Measurements from ENCODE around the gene ZNF777.

GRCh38 chr7:149444287-149444686 lies 16.6 kb downstream of the ZNF777 start:
- TF ChIP-seq CTCF (conservative IDR thresholded peaks at IDR 0.05 in 1 of 2, IDR thresholded peaks at IDR 0.05 in 1 of 2; ENCODE audit: extremely low read depth in 1 of 2, insufficient read depth in 1 of 2, low read depth in 1 of 2, low read length in 2 of 2) (no peak), EZH2 (IDR thresholded peaks at IDR 0.05; ENCODE audit: borderline replicate concordance, low read length) (no peak)
